K562 (cell line): ENCODE results near the gene RPRD1B. TPM values are rescaled to one million over a fixed set of nuclear protein-coding genes. Genes with fewer than 3 reads are reported as not detected.

Experiments used
- ATAC-seq: fragments of 200-7000 bp; cut with Tn5 transposase; 3 replicates; pipeline ENCODE4 v1.9.1; 2020; ENCODE audit warnings: moderate library complexity
- BruUV-seq: library from RNA; stranded (reverse); fragments of 400-500 nt; replicated peaks from 2 replicates; lab custom pipeline; 2021; lab: Mats Ljungman, UMichigan
- CTCF ChIA-PET: fragments of 300-600 bp; formaldehyde crosslinking; extraction: SDS; loops from one replicate; lab custom pipeline; 2021; ENCODE audit warnings: low intra/inter-chr PET ratio; lab: Yijun Ruan, JAX
- POLR2A ChIA-PET: fragments of 300-600, 350-650 bp; sonication (Branson Sonifier 250); formaldehyde crosslinking; extraction: SDS; loops from one replicate; lab custom pipeline; 2021; ENCODE audit warnings: antibody characterized with exemption, inconsistent platforms; lab: Yijun Ruan, JAX
- DNase-seq, 4 experiments: peaks; one replicate each; pipeline versions ENCODE4 v3.0.0 to v3.0.0-alpha.2; 2011 to 2018; ENCODE audit warnings: low spot score in 3 of 4, mixed read lengths in 3 of 4; ENCODE audit errors: extremely low read depth in 1 of 4
- FAIRE-seq: peaks from 2 replicates; lab custom pipeline; 2011; peaks lifted over from hg19 to GRCh38; lab: Jason Lieb, UNC
- H2AFZ ChIP-seq: 2 replicates; pipeline ENCODE4 v1.6.0; 2011; ENCODE audit warnings: low read depth, low read length, control low read depth, inconsistent platforms
- H3K27ac ChIP-seq: fragments of 200-600 bp; 3 replicates; pipeline ENCODE4 v1.8.0; 2011; ENCODE audit warnings: low read depth, mild to moderate bottlenecking, control low read depth, inconsistent platforms, low read length, moderate library complexity, mixed read lengths; ENCODE audit errors: extremely low read depth
- H3K27me3 ChIP-seq, 2 experiments: fragments of 300-600 bp in 1 of 2; 2 replicates in 1 of 2; 3 replicates in 1 of 2; pipeline versions ENCODE4 v1.6.0 to v1.8.0; 2011; ENCODE audit warnings: inconsistent platforms in 2 of 2, low read length in 2 of 2, mild to moderate bottlenecking in 1 of 2, mixed read lengths in 1 of 2, moderate library complexity in 1 of 2; ENCODE audit not compliant: control insufficient read depth in 2 of 2, insufficient read depth in 2 of 2
- H3K36me3 ChIP-seq: fragments of 300-600 bp; 3 replicates; pipeline ENCODE4 v1.8.0; 2011; ENCODE audit warnings: mild to moderate bottlenecking, low read length, inconsistent platforms; ENCODE audit not compliant: control insufficient read depth, insufficient read depth
- H3K4me1 ChIP-seq, 2 experiments: fragments of 200-600 bp in 1 of 2; replicated peaks in 1 of 2; 2 replicates in 1 of 2; 3 replicates in 1 of 2; pipeline versions ENCODE4 v1.5.1 to v1.8.0; 2011; ENCODE audit warnings: inconsistent platforms in 2 of 2, low read length in 2 of 2, mild to moderate bottlenecking in 1 of 2, mixed read lengths in 1 of 2, moderate library complexity in 1 of 2; ENCODE audit not compliant: control insufficient read depth in 2 of 2, insufficient read depth in 2 of 2
- H3K4me2 ChIP-seq: 2 replicates; pipeline ENCODE4 v1.6.1; 2011; ENCODE audit warnings: low read length, control low read depth, inconsistent platforms, mixed read lengths; ENCODE audit not compliant: insufficient read depth
- H3K4me3 ChIP-seq: fragments of 200-600 bp; sonication (generic), shearing (Covaris generic); 2 replicates; pipeline ENCODE4 v1.5.1; 2016; ENCODE audit warnings: control low read depth, inconsistent platforms
- H3K79me2 ChIP-seq: fragments of 200-600 bp; 3 replicates; pipeline ENCODE4 v1.8.0; 2011; ENCODE audit warnings: low read length, inconsistent platforms; ENCODE audit not compliant: control insufficient read depth, insufficient read depth
- H3K9ac ChIP-seq, 2 experiments: 2 replicates each; pipeline versions ENCODE4 v1.6.0 to v1.6.1; 2011; ENCODE audit warnings: low read depth in 2 of 2, low read length in 2 of 2, control low read depth in 1 of 2, inconsistent platforms in 1 of 2, mild to moderate bottlenecking in 1 of 2, mixed read lengths in 1 of 2; ENCODE audit not compliant: insufficient read depth in 1 of 2
- H3K9me1 ChIP-seq: one replicate; pipeline ENCODE4 v1.6.0; 2011; ENCODE audit warnings: inconsistent platforms, mild to moderate bottlenecking, low read length, moderate library complexity; ENCODE audit not compliant: control insufficient read depth, insufficient read depth
- H3K9me3 ChIP-seq: replicated peaks from 2 replicates; pipeline ENCODE4 v1.5.1; 2011; ENCODE audit warnings: low read depth, low read length, inconsistent platforms; ENCODE audit not compliant: control insufficient read depth, insufficient read depth
- H4K20me1 ChIP-seq: replicated peaks from 2 replicates; pipeline ENCODE4 v1.6.1; 2011; ENCODE audit warnings: low read length, inconsistent platforms, mixed read lengths; ENCODE audit not compliant: control insufficient read depth, insufficient read depth
- ARID1B ChIP-seq: fragments of 450-650 bp; IDR thresholded peaks from 2 replicates; pipeline ENCODE4 v1.6.1; 2016; ENCODE audit warnings: antibody characterized with exemption, mild to moderate bottlenecking, inconsistent platforms
- CBFA2T2 ChIP-seq: fragments of 450-650 bp; conservative IDR thresholded peaks from 2 replicates; pipeline ENCODE4 v1.6.1; 2017; ENCODE audit warnings: mild to moderate bottlenecking
- CBFA2T3 ChIP-seq: fragments of 450-650 bp; IDR thresholded peaks from 2 replicates; pipeline ENCODE4 v1.6.1; 2017
- ETV5 ChIP-seq: sonication (generic); formaldehyde crosslinking; IDR thresholded peaks from 2 replicates; pipeline ENCODE4 v1.4.0; 2020; ENCODE audit warnings: low read depth, mild to moderate bottlenecking, missing genetic modification reagents
- KDM1A ChIP-seq, 2 experiments: fragments of 450-650 bp; IDR thresholded peaks; 2 replicates each; pipeline ENCODE4 v1.6.1; 2016; ENCODE audit warnings: mild to moderate bottlenecking in 2 of 2
- MEF2A ChIP-seq: IDR thresholded peaks from 2 replicates; pipeline ENCODE4 v1.6.1; 2011; ENCODE audit warnings: low read depth, mild to moderate bottlenecking, low read length, moderate library complexity; ENCODE audit not compliant: control insufficient read depth
- MXI1 ChIP-seq: IDR thresholded peaks from 2 replicates; pipeline ENCODE4 v1.6.1; 2011; ENCODE audit warnings: low read depth, mild to moderate bottlenecking, improper control_type of control experiment, low read length
- NCOR1 ChIP-seq: fragments of 450-650 bp; IDR thresholded peaks from 2 replicates; pipeline ENCODE4 v1.6.1; 2016; ENCODE audit warnings: mild to moderate bottlenecking, moderate library complexity
- NR2C2 ChIP-seq, 2 experiments: fragments of 200-800 bp in 1 of 2; sonication (Bioruptor generic) in 1 of 2; sonication (generic) in 1 of 2; formaldehyde crosslinking in 1 of 2; IDR thresholded peaks; 2 replicates each; pipeline versions ENCODE4 v1.6.1 to v1.8.0; 2016 to 2022; ENCODE audit warnings: mild to moderate bottlenecking in 1 of 2, missing compliant biosample characterization in 1 of 2, missing genetic modification characterization in 1 of 2, missing genetic modification reagents in 1 of 2
- RBM39 ChIP-seq: fragments of 200-400 bp; formaldehyde crosslinking; optimal IDR thresholded peaks from 2 replicates; pipeline ENCODE3; 2018; ENCODE audit warnings: low read depth, low read length
- SAP30 ChIP-seq: fragments of 200-600 bp; sonication (generic); IDR thresholded peaks from 2 replicates; pipeline ENCODE4 v1.6.1; 2012; ENCODE audit warnings: borderline replicate concordance, low read depth, mild to moderate bottlenecking, moderate library complexity, low read length, control low read depth, inconsistent platforms; ENCODE audit not compliant: insufficient read depth, poor library complexity, severe bottlenecking
- SRSF9 ChIP-seq: fragments of 200-400 bp; formaldehyde crosslinking; IDR thresholded peaks from 2 replicates; pipeline ENCODE4 v1.6.1; 2017; ENCODE audit warnings: low read depth, low read length, borderline replicate concordance
- TCF3 ChIP-seq: sonication (generic); formaldehyde crosslinking; IDR thresholded peaks from 2 replicates; pipeline ENCODE4 v1.4.0; 2020; ENCODE audit warnings: mild to moderate bottlenecking, missing genetic modification reagents
- TEAD2 ChIP-seq: fragments of 450-650 bp; IDR thresholded peaks from 2 replicates; pipeline ENCODE4 v1.6.1; 2016; ENCODE audit warnings: missing genetic modification characterization, control low read depth, missing compliant biosample characterization
- WGBS: fragments of 100-300 bp; shearing (Covaris generic); methylation state at CpG from one replicate; pipeline ENCODE4 v1.1.6; 2016; ENCODE audit warnings: low coverage, mixed read lengths; ENCODE audit not compliant: insufficient coverage; ENCODE audit errors: missing lambda C conversion rate; 5-methylcytosine and 5-hydroxymethylcytosine counted together
- in situ Hi-C: fragments of 300-500 bp; cut with MboI; formaldehyde crosslinking; loops from 4 replicates; pipeline ENCODE4 v1.15.0; 2018; ENCODE audit warnings: inconsistent platforms, mixed read lengths
- intact Hi-C: fragments of 100-400 bp; cut with micrococcal nuclease; formaldehyde crosslinking; loops from 2 replicates; pipeline ENCODE4 v1.14.2; 2022
- polyA plus RNA-seq, 8 experiments: library from polyadenylated mRNA; depleted of rRNA in 4 of 8; stranded (reverse) in 5 of 8; unstranded in 3 of 8; fragments of >200 nt; fragmentation: Nextera tagmentation in 2 of 8; fragmentation: Illumina TruSeq in 1 of 8; extraction: Ambion mirVana in 2 of 8; extraction: Trizol in 1 of 8; gene quantifications; 2 replicates each; pipeline versions ENCODE4 v1.2.1 to v1.2.3, GENCODE V29; 2011 to 2014; ENCODE audit warnings: inconsistent platforms in 1 of 8, missing spikeins in 1 of 8
- total RNA-seq, 7 experiments: library from RNA; depleted of rRNA in 6 of 7; stranded (reverse); fragments of >200 nt in 6 of 7; fragmentation: Illumina TruSeq in 2 of 7; extraction: Trizol in 2 of 7; gene quantifications; 2 replicates each; pipeline versions ENCODE4 v1.2.1 to v1.2.3, GENCODE V29; 2011 to 2021; ENCODE audit warnings: low replicate concordance in 1 of 7
- TF ChIP-seq, protein P1 (sequence below): fragments of 250-450 bp; sonication (Bioruptor Pico); IDR thresholded peaks from 2 replicates; pipeline ENCODE4 v1.5.0; 2022; ENCODE audit warnings: mild to moderate bottlenecking
- TF ChIP-seq, protein P2 (sequence below): fragments of 250-450 bp; sonication (Bioruptor Pico); IDR thresholded peaks from 2 replicates; pipeline ENCODE4 v1.8.0; 2022; ENCODE audit warnings: inconsistent platforms, mild to moderate bottlenecking, moderate library complexity, borderline replicate concordance
- TF ChIP-seq, protein P3 (sequence below): fragments of 450-650 bp; IDR thresholded peaks from 2 replicates; pipeline ENCODE4 v1.6.1; 2016; ENCODE audit warnings: missing biosample characterization, missing genetic modification characterization

RPRD1B gene
- total and polyA plus RNA-seq, 9 of the 15 experiments (the other 6 are each of a cell fraction or from before 2014, with no cell fraction given) = 5.5 to 43.0 (median 24.4) TPM

DNA sequence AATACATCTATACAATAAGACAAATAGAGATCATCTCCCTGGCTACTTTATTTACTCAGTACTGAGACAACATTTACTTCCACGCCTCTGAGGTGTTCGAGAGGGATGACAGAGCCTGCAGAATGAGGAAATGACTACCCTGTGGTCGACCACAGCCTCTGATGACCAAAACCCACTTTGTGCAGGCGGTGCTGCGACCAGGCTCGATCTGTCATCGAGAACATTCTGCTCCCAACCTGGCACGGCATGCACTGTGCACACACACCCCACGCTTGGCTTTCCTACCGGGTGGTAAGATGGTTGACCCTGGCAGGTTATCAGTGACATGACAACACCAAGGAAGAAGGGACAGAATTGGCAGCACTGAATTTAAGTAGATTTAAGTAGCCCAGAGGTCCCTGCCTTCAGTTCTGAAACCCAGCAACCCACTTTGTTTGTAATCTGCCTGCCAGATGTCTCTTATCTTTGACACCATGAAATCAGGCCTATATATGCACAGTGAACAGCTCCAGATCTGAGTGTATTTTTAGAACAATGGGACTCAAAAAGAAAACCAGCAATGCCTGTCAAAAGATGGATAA, 42.9 kb upstream of the RPRD1B start:
- H3K4me2 ChIP-seq = no peak overlapping the region
- FAIRE-seq = no peak
- POLR2A ChIA-PET = no interaction called here
- TF ChIP-seq CBFA2T3 (peak; percentile 71), NCOR1 (peak; percentile 22; the same call in 1 of the 2 replicates), SAP30 (no peak), KDM1A (IDR thresholded peaks at IDR 0.05) (peak in 1 of 2 experiments; percentile 15; a peak in 1 of 4 replicates), RBM39 (no peak), SRSF9 (no peak), MEF2A (peak; percentile 86), CBFA2T2 (peak; percentile 54; the same call in 1 of the 2 replicates), ARID1B (peak; percentile 46), TCF3 (CRISPR knock-in tag) (peak; percentile 63), TEAD2 (tag) (no peak), ETV5 (no peak), MXI1 (no peak), NR2C2 (CRISPR knock-in tag; IDR thresholded peaks at IDR 0.05) (no peak), NR2C2 (tag; IDR thresholded peaks at IDR 0.05) (no peak)
- TF ChIP-seq, protein P1, sequence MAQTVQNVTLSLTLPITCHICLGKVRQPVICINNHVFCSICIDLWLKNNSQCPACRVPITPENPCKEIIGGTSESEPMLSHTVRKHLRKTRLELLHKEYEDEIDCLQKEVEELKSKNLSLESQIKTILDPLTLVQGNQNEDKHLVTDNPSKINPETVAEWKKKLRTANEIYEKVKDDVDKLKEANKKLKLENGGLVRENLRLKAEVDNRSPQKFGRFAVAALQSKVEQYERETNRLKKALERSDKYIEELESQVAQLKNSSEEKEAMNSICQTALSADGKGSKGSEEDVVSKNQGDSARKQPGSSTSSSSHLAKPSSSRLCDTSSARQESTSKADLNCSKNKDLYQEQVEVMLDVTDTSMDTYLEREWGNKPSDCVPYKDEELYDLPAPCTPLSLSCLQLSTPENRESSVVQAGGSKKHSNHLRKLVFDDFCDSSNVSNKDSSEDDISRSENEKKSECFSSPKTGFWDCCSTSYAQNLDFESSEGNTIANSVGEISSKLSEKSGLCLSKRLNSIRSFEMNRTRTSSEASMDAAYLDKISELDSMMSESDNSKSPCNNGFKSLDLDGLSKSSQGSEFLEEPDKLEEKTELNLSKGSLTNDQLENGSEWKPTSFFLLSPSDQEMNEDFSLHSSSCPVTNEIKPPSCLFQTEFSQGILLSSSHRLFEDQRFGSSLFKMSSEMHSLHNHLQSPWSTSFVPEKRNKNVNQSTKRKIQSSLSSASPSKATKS (CRISPR knock-in tag) = no peak
- TF ChIP-seq, protein P2, sequence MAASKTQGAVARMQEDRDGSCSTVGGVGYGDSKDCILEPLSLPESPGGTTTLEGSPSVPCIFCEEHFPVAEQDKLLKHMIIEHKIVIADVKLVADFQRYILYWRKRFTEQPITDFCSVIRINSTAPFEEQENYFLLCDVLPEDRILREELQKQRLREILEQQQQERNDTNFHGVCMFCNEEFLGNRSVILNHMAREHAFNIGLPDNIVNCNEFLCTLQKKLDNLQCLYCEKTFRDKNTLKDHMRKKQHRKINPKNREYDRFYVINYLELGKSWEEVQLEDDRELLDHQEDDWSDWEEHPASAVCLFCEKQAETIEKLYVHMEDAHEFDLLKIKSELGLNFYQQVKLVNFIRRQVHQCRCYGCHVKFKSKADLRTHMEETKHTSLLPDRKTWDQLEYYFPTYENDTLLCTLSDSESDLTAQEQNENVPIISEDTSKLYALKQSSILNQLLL (CRISPR knock-in tag) = no peak
- TF ChIP-seq, protein P3, sequence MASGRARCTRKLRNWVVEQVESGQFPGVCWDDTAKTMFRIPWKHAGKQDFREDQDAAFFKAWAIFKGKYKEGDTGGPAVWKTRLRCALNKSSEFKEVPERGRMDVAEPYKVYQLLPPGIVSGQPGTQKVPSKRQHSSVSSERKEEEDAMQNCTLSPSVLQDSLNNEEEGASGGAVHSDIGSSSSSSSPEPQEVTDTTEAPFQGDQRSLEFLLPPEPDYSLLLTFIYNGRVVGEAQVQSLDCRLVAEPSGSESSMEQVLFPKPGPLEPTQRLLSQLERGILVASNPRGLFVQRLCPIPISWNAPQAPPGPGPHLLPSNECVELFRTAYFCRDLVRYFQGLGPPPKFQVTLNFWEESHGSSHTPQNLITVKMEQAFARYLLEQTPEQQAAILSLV (tag) = no peak

More for the DNA sequence above, 42.9 kb upstream of the RPRD1B start:
- in situ Hi-C loops = no loop called here
- Histone ChIP-seq H4K20me1 (peaks cover 20% of the 10 kb centered on the region), H3K9ac (no peak overlapping the region), H3K27me3 (no peaks in the 10 kb centered on the region), H3K4me1 (peaks cover 8 to 10% of the 10 kb centered on the region in 2 experiments; a peak in 3 of 5 replicates), H2AFZ (no peak overlapping the region), H3K9me1 (peaks cover 9% of the 10 kb centered on the region), H3K79me2 (no peaks in the 10 kb centered on the region), H3K27ac (no peak overlapping the region), H3K36me3 (peaks cover 93% of the 10 kb centered on the region), H3K4me3 (no peak overlapping the region), H3K9me3 (no peaks in the 10 kb centered on the region)
- no TSS peak for BruUV-seq
- CTCF ChIA-PET = no interaction called here
- DNase-seq (peak in 1 of 4 experiments; percentile 42), ATAC-seq (no peak)
- intact Hi-C loops = loop anchor here (10.0 kb wide), 1 partner anchor 336 kb away; no protein-coding TSS in a partner anchor
- WGBS = 69% methylated on average over 9 of the region's 10 CpGs
